GM18511 (cell line): ENCODE results near the gene UROD.
A peak's percentile ranks its signal among the peaks of the same experiment; 100 is the strongest.

ENCODE experiments used
- ATAC-seq: cut with Tn5 transposase; IDR thresholded peaks from one replicate; pipeline ENCODE4 v1.9.1; 2021; ENCODE audit warnings: mild to moderate bottlenecking, moderate library complexity; ENCODE audit not compliant: unreplicated experiment

UROD gene

DNA sequence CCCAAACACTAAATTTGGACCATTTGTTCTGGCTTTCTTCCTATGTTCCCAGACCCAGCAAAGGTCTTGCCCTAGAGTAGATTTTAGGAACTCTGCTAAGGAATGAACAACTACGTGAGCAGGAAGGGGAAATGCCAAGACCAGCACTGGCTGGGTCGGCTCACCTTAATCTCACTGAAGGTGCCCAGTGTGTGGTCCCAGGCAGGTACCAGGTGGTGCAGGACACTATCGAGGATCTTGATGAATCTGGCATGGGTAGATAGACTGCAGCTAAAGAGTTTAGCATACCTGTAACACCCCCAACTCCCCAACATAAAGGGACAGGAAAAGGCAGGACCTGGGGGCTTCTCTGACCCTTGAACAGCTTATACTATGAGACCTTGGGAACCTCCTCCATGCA is 4.0 kb upstream of the UROD start:
- ATAC-seq: no peak

DNA sequence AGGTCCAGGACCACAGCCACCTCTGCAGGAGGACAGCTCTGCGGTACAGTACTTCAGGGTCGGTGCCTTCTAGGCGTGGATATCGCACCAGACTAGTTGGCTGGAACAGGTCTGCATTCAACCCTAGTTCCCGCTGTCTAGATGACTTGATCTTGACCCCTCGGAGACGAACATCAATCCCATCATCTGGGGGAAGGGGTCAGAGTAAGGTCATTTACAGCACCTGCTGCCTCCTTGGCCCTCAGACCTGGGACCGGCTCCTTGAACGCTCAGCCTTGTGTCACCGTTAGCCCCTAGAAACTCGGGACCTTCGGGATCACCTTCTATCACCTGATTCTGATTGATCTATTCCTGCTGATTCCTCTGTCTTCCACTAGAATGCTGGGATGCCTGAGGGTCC is 3.5 kb upstream of the UROD start:
- no peak for ATAC-seq

DNA sequence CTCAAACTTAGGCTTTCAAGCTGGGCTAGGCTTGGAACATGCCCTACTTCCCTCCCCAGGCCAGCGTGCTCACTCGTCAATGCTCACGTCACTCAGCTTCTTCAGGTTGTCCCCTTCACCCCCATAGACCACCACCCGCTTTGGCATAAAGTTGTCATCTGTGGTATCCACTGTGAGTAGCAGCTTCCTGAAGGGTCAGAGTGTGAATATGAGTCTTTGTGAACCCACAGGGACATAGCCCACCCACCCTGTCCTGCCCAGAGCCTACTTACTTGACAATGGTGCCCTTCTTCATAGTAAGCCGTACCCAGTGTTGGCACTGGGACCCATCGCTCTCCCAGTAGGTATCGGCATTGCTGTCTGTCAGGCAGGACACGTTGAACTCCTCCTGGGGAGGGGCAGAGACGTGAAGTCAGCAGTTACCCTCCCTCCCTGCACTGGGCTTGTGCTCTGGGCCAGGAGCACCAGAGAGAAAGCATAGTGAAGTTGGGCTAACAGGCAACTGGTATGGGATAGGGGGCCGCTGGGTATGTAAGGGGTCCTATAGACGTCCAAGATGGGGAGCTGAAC is 2.7 kb upstream of the UROD start:
- ATAC-seq: no peak

DNA sequence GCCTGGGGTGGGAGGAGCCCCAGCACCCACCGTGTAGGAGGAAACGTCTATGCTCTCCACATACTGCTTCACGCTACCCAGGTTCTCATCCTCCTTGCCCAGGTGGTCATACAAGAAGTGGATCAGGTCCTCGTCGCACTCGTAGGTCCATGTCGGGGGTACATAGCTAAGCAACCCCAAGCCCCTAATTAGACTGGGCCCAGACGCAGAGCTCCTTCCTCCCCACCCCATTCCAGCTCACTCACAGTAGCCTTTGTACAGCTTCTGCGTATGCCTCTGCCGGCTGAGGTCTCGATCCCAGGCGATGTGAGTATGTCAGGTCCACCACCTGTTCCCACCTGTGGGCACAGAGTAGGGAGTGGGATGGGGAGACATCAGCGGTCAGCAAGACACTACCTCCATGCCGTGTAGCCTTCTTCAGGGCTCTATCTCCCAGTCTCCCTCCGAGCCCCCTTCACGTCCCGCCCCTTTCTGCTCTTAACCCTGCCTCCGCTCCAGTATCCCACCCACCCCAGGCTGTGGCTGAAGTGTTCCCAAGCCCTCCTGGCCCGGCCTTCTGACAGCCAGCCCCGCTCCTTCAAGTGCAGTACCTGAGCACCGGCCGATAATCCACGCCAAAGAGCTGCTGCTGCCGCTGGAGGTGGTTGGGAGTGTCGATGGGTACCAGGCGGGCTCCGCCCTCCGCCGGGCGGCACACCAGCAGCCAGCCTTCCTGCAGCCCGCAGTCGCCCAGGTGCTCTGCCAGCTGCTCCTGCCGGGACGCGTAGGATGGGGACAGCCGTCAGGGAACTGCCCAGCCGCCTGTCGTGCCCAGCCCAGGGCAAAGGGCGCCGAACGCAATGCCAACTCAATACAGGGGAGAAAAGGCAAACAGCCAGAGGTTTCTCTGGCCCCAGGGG is 1.8 kb upstream of the UROD start:
- ATAC-seq: no peak

- ATAC-seq: peak; percentile 80
These were observed 921 bp upstream of the UROD start, which contains the start of gene HECTD3 for GRCh38 chr1:45010855-45011811. HECTD3 (minus strand) TSS chr1:45011324; CDS start chr1:45011257, 67 bp downstream.

GRCh38 chr1:45012639-45013278 is 705 bp downstream of the UROD start:
- ATAC-seq: no peak

- ATAC-seq: no peak
These were observed 1.6 kb downstream of the UROD start for GRCh38 chr1:45013551-45014209.

- ATAC-seq: no peak
These were observed 2.4 kb downstream of the UROD start for GRCh38 chr1:45014321-45015028.

- no peak for ATAC-seq
These were observed 3.6 kb downstream of the UROD start for GRCh38 chr1:45015683-45016082.

GRCh38 chr1:45016090-45016697 is 4.1 kb downstream of the UROD start:
- ATAC-seq: no peak

DNA sequence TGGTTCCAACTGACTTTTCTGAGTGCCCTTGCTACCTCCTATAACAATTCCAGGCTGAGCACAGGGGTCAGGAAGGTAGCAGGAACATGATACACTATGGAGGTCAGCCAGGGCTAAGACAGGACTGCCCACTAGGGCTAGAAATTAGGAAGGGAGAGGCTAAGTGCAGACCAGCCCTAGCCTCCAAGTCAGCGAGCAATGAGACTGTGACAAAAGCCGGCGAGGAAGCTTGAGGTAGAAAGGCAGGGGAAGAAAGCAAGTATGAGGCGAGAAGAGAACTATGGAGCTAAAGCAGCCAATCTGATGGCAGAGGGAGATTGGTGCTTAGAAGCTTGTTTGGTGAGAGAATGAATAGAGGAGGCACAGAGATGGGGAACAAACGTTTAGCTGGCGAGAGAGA is 4.7 kb downstream of the UROD start:
- no peak for ATAC-seq

- ATAC-seq: no peak
These were observed 6.7 kb downstream of the UROD start for GRCh38 chr1:45018599-45019230.

DNA sequence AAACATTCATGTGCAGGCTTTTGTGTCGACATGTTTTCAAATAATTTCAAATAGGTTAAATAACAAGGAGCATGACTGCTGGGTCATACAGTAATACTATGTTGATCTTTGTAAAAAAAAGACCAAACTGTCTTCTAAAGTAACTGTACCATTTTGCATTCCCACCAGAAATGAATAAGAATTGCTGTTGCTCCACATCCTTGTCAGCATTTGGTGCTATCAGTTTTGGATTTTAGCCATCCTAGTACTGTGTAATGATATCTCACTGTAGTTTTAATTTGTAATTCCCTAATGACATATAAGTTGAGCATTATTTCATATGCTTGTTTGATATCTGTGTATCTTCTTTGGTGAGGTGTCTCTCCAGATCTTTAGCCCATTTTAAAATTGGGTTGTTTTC is 11.6 kb downstream of the UROD start:
- ATAC-seq: no peak

GRCh38 chr1:45026446-45026845 is 14.4 kb downstream of the UROD start:
- no peak for ATAC-seq

DNA sequence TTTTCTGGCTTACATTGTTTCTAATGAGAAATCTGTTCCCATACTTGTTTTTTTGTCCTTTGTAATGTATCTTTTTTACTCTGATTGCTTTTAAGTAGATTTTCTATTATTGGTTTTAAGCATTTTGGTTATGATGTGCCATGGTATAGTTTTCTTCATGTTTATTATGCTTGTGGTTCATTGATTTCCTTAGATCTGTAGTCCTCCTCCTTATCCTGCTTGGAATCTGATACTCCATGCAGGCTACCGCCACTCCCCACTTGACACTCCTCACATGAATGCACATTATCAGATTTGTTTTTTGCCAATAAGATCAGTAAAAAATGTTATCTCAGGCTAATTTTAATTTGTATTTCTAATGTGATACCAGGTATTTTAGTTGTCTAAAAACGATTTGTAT is 20.8 kb downstream of the UROD start:
- ATAC-seq: no peak

DNA sequence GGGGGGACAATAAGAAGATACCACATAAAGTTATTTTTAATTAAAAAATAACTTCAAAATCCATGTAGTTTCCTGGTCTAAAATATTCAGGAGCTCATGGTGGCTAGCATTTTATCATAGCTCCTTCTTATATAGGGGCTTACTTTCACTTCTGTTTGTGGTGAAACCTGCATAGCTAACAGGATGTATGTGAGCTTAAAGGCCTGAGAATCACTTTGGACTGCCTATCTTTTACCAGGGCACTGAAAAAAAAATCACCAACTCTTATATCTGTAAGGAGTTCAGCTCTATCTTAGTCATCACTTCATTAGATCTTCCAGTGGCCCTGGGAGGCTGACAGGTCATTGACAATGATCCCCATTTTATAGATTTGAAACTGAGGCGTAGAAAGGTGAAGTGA is 21.3 kb downstream of the UROD start:
- peak; percentile 56 for ATAC-seq

- no peak for ATAC-seq
These were observed 23.7 kb downstream of the UROD start for GRCh38 chr1:45035631-45036301.

DNA sequence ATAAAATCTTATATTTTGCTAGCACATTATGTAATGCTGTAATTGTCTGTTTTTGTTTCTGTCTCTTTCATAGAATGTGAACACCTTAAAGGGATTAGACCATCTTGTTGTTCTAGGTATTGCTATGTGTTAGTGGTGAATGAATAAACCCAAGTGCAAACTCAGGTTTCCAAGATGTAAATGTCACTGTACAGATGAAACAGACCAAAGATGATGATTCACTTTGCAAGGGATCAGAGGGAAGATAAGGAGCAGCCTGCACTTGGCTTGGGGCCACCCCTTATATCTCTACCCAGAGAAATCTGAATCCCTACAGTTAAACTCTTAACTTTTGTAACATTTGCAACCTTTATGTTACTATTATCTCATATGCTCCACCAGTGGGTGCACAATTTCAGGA is 25.4 kb downstream of the UROD start:
- ATAC-seq: no peak
